ENCODE measurements around the gene C22orf15.
A peak's percentile ranks its signal among the peaks of the same experiment; 100 is the strongest.

The C22orf15 gene

DNA sequence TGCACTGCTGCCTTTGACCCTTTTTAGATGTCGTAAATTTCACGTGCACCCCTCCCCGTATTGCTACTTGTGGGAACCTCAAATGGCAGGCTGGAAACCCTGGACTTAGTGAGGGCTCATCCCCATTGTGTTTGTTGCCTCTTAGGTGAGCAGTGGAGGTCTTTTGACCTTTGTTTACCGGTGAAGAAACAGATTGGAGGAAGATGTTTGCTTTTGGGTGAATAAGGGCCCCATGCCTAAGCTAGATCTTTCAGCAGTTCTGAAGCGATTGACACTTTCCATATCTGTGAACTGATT is 24.8 kb downstream of the C22orf15 start:
- no peak for DNase-seq (ENCODE audit: low spot score)

DNA sequence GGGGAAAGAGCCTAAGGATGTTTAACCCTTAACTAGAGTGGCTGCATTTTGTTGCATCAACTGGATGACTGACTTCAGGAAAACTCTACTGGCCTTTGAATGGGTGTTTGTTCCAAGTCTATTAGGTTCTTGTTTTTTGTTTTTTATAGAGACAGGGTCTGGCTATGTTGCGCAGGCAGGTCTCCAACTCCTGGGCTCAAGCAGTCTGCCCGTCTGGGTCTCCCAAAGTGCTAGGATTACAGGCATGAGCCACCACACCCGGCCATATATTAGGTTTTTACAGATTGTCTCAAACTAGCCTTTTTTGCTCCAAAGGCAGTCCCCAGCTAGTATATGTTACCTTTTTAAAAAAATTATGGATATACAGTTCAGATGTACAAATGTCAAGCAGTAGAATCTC is 25.1 kb downstream of the C22orf15 start:
- no peak for DNase-seq (ENCODE audit: low spot score)

DNA sequence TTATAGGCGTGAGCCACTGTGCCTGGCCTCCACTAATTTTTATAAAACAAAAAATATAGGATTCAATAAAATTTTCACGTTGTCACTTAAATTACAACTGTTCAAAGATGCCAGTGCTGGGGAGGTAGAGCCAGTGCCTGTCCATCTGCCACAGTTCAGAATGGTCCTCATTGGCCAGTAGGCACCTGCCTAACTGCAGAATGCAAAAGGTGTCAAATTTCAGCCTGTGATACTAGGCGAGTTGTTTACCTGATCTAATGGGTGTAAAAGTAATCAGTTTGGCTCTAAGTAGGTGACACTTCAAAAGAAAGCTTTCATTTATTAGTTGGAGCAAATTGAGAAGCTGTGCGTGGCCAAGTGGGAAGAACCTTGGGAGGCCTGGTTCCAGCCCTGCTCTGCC is 26.3 kb downstream of the C22orf15 start:
- no peak for DNase-seq (ENCODE audit: low spot score)

DNA sequence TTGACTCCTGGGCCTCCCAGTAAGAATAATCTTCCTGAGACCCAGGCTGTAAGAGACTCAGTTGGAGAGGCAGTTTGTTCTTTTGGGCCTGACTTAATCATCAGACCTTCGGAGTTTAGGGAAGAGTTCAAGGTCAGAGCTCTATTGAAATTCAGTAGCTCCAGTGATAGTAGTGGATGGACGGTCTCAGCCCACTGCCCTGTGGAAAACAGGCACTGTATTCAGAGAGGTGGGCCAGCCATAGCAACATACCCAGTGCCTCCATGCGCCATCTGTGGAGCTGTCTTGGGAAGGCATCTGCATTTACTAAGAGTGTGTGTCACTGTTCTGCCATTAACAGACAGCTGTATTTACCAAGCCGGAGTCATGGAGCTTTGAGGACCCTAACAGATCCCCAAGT is 26.8 kb downstream of the C22orf15 start:
- no peak for DNase-seq (ENCODE audit: low spot score)

DNA sequence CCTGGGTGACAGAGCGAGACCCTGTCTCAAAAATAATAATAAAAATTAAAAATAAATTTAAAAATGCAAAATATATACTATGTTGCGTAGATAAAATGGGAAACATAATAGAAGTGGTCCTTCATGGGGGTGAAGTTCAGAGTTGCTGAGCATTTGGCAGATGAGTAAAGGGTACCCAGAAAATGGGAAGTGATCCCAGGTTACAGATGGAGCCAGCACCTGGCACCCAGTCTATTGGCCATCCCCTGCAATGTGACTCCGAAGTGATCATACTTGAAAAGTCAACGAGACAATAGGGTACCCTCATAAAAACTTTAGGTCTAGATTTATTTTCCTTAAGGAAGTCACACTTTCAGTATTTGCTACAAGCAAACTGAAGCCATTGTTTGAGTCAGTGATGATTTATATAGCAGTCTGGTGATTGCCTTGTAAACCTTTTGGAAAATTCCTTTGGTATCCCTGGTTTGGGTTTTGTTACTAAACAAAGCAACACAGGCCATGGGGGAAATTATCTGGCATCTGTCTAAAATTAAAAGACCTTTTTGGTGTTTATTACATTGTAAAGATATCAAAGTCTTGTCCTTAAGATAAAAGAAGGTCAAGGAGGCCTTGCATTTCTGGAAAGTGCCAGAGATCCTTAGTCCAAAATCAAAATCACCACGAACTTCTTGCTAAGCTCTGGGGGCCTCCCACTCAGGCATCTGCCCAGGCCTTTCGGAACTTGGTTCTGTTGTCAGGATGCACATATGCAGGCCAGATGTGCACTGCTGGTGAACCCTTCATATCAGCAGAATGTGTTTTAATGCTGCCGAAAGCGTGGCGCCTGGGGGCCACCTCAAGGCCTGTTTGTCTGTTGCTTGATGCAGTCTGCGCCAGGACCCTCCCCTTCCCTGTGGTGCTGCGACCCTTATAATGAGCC is 28.3 kb downstream of the C22orf15 start:
- DNase-seq (ENCODE audit: low spot score), result no peak

GRCh38 chr22:23791738-23792645 is 29.2 kb downstream of the C22orf15 start:
- DNase-seq (ENCODE audit: low spot score), result peak; percentile 57

GRCh38 chr22:23793326-23793725 is 30.5 kb downstream of the C22orf15 start:
- DNase-seq (ENCODE audit: low spot score), result no peak

DNA sequence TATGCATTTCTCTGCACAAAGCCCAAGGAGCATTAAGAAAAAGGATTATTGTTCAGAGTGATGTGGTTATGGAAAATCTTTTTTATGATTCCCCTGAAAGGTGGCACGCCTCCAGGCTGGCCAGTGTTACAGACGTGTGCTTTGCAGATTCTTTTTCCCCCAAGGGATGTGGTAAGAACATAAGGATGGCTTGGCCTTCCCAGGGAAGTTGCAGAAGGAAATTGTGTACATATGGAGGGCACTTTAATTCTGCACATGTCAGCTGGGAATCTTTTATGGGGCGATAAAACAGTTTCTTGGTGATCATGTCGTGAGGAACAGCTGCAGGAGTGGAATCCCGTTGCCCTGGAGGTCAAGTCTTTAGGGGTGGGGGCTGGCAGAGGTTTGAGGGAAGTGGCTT is 33.7 kb downstream of the C22orf15 start:
- DNase-seq (ENCODE audit: low spot score), result no peak

DNA sequence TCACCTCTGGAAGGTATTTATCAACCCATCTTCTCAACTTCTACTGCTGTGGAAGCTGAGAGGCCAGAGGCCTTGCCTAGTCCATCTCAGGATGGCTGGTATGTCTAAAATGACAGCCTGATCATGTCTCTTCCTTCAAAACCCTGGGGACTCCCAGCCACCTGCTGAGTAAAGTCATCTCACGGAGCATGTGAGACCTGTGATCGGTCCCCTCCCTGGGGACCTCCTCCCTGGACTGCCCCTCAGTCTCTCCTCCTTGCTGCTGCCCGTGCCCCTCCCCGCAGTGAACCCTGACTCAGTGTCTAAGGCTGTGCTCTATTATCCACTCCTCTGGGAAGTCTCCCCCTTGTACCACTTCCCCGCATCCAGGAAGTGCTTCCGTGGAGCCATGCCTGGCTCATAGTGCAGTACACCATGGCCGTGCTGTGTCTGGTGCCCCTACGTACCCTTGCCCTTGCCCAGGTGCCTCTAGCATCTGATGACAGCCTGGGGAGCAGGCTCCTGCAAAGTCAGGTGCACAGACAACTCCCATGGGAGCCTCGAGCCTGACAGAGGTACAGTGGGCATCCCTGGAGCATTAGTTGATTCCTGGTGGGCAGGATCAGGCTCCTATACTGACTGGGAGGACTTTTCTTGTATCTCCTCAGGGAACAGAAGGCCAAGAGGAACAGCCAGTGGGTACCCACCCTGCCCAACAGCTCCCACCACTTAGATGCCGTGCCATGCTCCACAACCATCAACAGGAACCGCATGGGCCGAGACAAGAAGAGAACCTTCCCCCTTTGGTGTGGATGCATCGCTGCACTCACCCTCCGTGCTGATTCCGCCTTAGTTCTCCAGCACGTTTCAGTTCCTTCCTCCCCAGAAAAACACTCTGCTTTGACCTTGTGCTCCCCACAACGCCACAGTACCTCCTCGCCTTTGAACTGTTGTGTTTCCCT is 37.8 kb downstream of the C22orf15 start:
- DNase-seq (ENCODE audit: low spot score), result no peak

DNA sequence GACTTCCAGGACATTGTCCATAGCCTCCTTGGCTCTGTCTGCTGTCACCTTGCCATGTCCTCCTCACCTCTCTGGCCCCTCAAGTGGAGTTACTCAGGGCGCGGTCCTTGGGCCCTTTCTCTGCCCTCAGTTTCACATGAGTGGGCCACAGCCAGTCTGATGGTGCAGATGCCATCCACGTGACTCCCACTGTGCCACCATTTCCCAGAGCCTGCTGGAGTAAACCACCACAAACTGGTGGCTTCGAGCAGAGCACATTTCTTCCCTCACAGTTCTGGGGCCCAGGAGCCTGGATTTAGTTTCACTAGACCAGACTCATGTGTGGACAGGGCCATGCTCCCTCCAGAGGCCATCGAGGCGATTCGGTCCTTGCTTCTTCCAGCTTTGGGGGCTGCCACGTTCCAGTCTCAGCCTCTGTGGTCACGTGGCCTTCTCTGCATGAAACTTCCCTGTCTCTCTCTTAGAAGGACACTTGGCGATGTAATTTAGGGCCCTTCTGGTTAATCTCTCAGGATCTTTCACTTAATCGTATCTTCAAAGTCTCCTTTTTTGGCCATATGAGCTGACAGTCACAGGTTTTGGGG is 38.5 kb downstream of the C22orf15 start:
- DNase-seq (ENCODE audit: low spot score), result no peak

DNA sequence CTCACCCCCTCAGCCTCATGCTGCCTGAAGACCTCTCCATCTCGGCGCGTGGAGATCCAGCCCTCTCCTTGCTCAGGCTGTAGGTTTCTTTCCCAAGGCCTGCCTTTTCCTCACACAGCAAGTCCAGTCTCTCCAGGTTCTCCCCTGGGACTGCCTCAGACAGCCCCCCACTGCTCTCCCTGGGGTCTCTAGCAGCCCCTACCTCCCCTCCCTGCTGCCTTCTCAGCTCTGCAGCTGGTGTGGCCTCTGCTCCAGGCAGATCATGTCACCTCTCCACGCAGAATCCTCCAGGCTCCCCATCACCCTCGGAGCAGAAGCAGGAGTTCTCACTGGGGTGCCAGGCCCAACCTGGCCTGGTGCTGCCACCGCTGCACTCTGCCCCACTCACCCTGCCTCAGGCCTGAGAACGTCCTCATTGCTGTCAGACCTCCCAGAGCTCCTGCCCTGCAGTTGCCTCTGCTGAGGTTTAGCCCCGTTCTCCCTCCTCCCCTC is 39.1 kb downstream of the C22orf15 start:
- no peak for DNase-seq (ENCODE audit: low spot score)

- no peak for DNase-seq (ENCODE audit: low spot score)
Measured at GRCh38 chr22:23803001-23803819, 40.4 kb downstream of the C22orf15 start.

- no peak for DNase-seq (ENCODE audit: low spot score)
Measured at GRCh38 chr22:23804781-23805291, 42.0 kb downstream of the C22orf15 start.

- DNase-seq (ENCODE audit: low spot score), result no peak
Measured at GRCh38 chr22:23806837-23807236, 44.0 kb downstream of the C22orf15 start.

GRCh38 chr22:23812378-23812777 is 49.6 kb downstream of the C22orf15 start:
- DNase-seq (ENCODE audit: low spot score), result no peak

Measured in SW480 (cell line).